ENCODE measurements around the gene MGLL. TPM values are rescaled to one million over a fixed set of nuclear protein-coding genes. Genes with fewer than 3 reads are reported as not detected.

The MGLL gene
- total and polyA plus RNA-seq, 4 donors, result 9.4 to 277 (median 74.2) TPM

DNA sequence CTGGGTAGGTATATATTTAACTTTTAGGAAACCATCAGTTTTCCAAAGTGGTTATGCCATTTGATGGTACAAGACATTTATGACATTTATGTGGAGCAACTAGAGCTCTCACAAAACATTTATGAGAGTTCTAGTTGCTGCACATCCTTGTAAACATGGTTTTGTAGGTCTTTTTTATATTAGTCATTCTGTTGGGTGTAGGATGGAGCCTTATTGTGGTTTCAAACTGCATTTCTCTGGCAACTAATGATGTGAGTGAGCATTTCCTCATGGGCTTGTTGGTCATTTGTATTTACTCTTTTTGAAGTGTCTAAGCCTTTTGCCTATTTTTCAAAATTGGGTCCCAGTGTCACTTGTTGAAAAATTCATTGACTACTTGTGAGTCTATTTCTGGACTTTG lies 45.7 kb upstream of the MGLL start:
- no peak for DNase-seq (ENCODE audit: low spot score)
- H3K4me1 ChIP-seq (ENCODE audit: control insufficient read depth in 4 of 4, insufficient read depth in 4 of 4, low read length in 3 of 4), result no peaks in the 10 kb centered on the region
- no peak overlapping the region for H3K27ac ChIP-seq (ENCODE audit: low read depth in 1 of 2, low read length in 2 of 2)
- H3K4me3 ChIP-seq (ENCODE audit: low read depth in 1 of 3, low read length in 3 of 3), result no peak overlapping the region
- H3K9me3 ChIP-seq (ENCODE audit: control insufficient read depth in 4 of 4, low read length in 3 of 4), result no peaks in the 10 kb centered on the region
- TF ChIP-seq, protein P1, sequence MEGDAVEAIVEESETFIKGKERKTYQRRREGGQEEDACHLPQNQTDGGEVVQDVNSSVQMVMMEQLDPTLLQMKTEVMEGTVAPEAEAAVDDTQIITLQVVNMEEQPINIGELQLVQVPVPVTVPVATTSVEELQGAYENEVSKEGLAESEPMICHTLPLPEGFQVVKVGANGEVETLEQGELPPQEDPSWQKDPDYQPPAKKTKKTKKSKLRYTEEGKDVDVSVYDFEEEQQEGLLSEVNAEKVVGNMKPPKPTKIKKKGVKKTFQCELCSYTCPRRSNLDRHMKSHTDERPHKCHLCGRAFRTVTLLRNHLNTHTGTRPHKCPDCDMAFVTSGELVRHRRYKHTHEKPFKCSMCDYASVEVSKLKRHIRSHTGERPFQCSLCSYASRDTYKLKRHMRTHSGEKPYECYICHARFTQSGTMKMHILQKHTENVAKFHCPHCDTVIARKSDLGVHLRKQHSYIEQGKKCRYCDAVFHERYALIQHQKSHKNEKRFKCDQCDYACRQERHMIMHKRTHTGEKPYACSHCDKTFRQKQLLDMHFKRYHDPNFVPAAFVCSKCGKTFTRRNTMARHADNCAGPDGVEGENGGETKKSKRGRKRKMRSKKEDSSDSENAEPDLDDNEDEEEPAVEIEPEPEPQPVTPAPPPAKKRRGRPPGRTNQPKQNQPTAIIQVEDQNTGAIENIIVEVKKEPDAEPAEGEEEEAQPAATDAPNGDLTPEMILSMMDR (IDR thresholded peaks at IDR 0.05; ENCODE audit: low read depth, low read length, missing input control), result no peak
- H3K36me3 ChIP-seq (ENCODE audit: control insufficient read depth in 4 of 4, insufficient read depth in 3 of 4, low read depth in 1 of 4, low read length in 3 of 4), result no peaks in the 10 kb centered on the region
- H3K27me3 ChIP-seq (ENCODE audit: control insufficient read depth in 4 of 4, insufficient read depth in 4 of 4, low read length in 3 of 4), result no peaks in the 10 kb centered on the region
- no peak overlapping the region for H3K9ac ChIP-seq (ENCODE audit: low read depth in 1 of 2, low read length in 2 of 2)

DNA sequence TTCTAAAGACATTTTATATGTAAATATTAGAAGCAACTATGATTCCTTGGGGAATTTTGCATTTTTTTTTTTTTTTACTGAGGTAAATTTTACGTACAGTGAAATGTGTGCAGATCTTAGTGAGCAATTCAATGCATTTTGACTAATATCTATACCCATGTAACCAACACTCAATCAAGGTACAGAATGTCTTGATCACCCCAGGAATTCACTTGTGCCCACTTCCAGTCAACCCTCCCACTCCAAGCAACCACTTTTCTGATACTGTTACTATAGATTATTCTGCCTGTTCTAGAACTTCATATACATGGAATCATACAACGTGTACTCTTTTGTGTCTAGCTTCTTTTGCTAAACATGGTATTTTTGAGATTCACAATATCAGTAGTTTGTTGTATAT lies 45.1 kb upstream of the MGLL start:
- DNase-seq (ENCODE audit: low spot score), result no peak
- Histone ChIP-seq H3K4me3 (ENCODE audit: low read depth in 1 of 3, low read length in 3 of 3) (no peak overlapping the region), H3K4me1 (ENCODE audit: control insufficient read depth in 4 of 4, insufficient read depth in 4 of 4, low read length in 3 of 4) (no peaks in the 10 kb centered on the region), H3K36me3 (ENCODE audit: control insufficient read depth in 4 of 4, insufficient read depth in 3 of 4, low read depth in 1 of 4, low read length in 3 of 4) (no peaks in the 10 kb centered on the region), H3K9me3 (ENCODE audit: control insufficient read depth in 4 of 4, low read length in 3 of 4) (no peaks in the 10 kb centered on the region), H3K27me3 (ENCODE audit: control insufficient read depth in 4 of 4, insufficient read depth in 4 of 4, low read length in 3 of 4) (no peaks in the 10 kb centered on the region), H3K27ac (ENCODE audit: low read depth in 1 of 2, low read length in 2 of 2) (no peak overlapping the region), H3K9ac (ENCODE audit: low read depth in 1 of 2, low read length in 2 of 2) (no peak overlapping the region)
- WGBS, result 89% methylated on average over 2 of the region's 2 CpGs
- TF ChIP-seq FOXA1 (IDR thresholded peaks at IDR 0.05), result no peak
- TF ChIP-seq RAD21 (IDR thresholded peaks at IDR 0.05), result no peak
- TF ChIP-seq JUND (IDR thresholded peaks at IDR 0.05), result no peak
- no peak for TF ChIP-seq FOXA2 (IDR thresholded peaks at IDR 0.05)
- TF ChIP-seq YY1 (IDR thresholded peaks at IDR 0.05), result no peak
- TF ChIP-seq HNF4A (conservative IDR thresholded peaks at IDR 0.05), result no peak
- no peak for TF ChIP-seq TAF1 (conservative IDR thresholded peaks at IDR 0.05)
- no peak for TF ChIP-seq ATF3 (IDR thresholded peaks at IDR 0.05)
- no peak for TF ChIP-seq SP1 (IDR thresholded peaks at IDR 0.05)
- TF ChIP-seq, protein P2, sequence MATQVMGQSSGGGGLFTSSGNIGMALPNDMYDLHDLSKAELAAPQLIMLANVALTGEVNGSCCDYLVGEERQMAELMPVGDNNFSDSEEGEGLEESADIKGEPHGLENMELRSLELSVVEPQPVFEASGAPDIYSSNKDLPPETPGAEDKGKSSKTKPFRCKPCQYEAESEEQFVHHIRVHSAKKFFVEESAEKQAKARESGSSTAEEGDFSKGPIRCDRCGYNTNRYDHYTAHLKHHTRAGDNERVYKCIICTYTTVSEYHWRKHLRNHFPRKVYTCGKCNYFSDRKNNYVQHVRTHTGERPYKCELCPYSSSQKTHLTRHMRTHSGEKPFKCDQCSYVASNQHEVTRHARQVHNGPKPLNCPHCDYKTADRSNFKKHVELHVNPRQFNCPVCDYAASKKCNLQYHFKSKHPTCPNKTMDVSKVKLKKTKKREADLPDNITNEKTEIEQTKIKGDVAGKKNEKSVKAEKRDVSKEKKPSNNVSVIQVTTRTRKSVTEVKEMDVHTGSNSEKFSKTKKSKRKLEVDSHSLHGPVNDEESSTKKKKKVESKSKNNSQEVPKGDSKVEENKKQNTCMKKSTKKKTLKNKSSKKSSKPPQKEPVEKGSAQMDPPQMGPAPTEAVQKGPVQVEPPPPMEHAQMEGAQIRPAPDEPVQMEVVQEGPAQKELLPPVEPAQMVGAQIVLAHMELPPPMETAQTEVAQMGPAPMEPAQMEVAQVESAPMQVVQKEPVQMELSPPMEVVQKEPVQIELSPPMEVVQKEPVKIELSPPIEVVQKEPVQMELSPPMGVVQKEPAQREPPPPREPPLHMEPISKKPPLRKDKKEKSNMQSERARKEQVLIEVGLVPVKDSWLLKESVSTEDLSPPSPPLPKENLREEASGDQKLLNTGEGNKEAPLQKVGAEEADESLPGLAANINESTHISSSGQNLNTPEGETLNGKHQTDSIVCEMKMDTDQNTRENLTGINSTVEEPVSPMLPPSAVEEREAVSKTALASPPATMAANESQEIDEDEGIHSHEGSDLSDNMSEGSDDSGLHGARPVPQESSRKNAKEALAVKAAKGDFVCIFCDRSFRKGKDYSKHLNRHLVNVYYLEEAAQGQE (IDR thresholded peaks at IDR 0.05), result no peak
- TF ChIP-seq ZBTB33 (IDR thresholded peaks at IDR 0.05), result no peak
- TF ChIP-seq, protein P1 (IDR thresholded peaks at IDR 0.05; ENCODE audit: low read depth, low read length, missing input control), result no peak
- TF ChIP-seq HNF4G (IDR thresholded peaks at IDR 0.05), result no peak
- no peak for TF ChIP-seq RXRA (IDR thresholded peaks at IDR 0.05)
- no peak for TF ChIP-seq NR2F2 (IDR thresholded peaks at IDR 0.05)
- TF ChIP-seq, protein P3, sequence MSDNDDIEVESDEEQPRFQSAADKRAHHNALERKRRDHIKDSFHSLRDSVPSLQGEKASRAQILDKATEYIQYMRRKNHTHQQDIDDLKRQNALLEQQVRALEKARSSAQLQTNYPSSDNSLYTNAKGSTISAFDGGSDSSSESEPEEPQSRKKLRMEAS (IDR thresholded peaks at IDR 0.05), result no peak
- TF ChIP-seq GABPA (IDR thresholded peaks at IDR 0.05 in 1 of 2, conservative IDR thresholded peaks at IDR 0.05 in 1 of 2), result no peak
